T-helper 1 cell treated with Interleukin-12 subunit alpha and Interleukin-12 subunit beta and Interleukin-4 antibody, amounts not matched to agents 30 ng/mL and 1 ng/mL, for 36 hours (primary cell): ENCODE results near the gene GNAS. TPM values are rescaled to one million over a fixed set of nuclear protein-coding genes. Genes with fewer than 3 reads are reported as not detected.

Experiments used
- intact Hi-C: fragments of 100-400 bp; cut with micrococcal nuclease; formaldehyde crosslinking; loops from one replicate; pipeline ENCODE4 v1.15.1; 2024
- total RNA-seq: library from RNA; stranded (reverse); gene quantifications from 2 replicates; pipeline ENCODE4 v1.2.3, GENCODE V29; 2022

GNAS gene
- total RNA-seq, 1 donor from 2014 or later = 675 TPM

- intact Hi-C loops = loop anchor here (2.0 to 5.0 kb wide), 2 partner anchors 35 to 616 kb away; no protein-coding TSS in a partner anchor
These were observed 950 bp downstream of the GNAS start for GRCh38 chr20:58853466-58853865.

- intact Hi-C loops = loop anchor here (2.0 to 5.0 kb wide), 2 partner anchors 35 to 617 kb away; no protein-coding TSS in a partner anchor
These were observed 1.6 kb downstream of the GNAS start for GRCh38 chr20:58853976-58854637.

GRCh38 chr20:58854638-58855471 is 2.3 kb downstream of the GNAS start:
- intact Hi-C loops = loop anchor here (5.0 kb wide), 1 partner anchor 618 kb away; no protein-coding TSS in a partner anchor

GRCh38 chr20:58855506-58856389 is 3.2 kb downstream of the GNAS start:
- intact Hi-C loops = no loop called here

- intact Hi-C loops = no loop called here
These were observed 10.7 kb downstream of the GNAS start for GRCh38 chr20:58863044-58863790.

DNA sequence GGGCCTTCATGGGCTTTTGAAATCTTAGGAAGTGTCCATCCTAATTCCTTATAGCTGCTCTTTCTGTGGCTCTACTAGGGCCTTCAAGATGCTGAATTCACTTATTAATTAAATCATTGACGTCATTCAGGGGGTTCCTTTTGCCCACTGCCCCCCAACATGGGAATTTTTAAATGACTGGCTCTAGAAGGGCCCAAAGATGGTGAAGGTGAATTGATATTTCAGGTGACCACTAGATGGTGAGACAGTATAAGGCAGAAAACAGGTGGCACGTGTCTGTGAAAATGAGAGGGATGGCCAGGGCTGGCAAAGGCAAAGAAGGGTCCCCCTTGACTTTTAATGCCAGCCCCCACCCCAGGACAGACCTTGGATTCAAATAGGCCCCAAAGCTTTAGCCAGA is 11.8 kb downstream of the GNAS start:
- intact Hi-C loops = no loop called here

- intact Hi-C loops = loop anchor here (5.0 kb wide), 1 partner anchor 341 kb away; no protein-coding TSS in a partner anchor
These were observed 13.3 kb downstream of the GNAS start for GRCh38 chr20:58865843-58866242.

DNA sequence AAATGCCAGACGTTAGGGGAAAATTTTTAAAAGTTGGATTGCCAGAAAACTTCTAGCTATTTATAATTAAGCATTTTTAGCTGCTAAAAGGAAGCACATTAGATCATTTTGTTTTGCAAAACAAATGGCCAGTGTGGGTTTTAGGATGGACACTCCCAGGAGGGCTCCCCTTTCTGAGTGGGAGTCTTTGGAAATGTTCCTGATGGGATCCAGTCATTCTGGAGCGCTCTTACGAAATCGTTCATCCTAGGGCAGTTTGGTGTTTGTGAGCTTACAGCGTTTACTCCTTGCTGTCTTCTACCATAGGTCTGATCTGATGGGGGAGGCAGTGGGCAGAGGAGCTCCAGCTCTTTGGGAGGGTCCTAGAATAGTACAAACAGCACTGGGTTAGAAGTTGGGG is 14.7 kb downstream of the GNAS start:
- intact Hi-C loops = loop anchor here (5.0 kb wide), 1 partner anchor 340 kb away; no protein-coding TSS in a partner anchor

DNA sequence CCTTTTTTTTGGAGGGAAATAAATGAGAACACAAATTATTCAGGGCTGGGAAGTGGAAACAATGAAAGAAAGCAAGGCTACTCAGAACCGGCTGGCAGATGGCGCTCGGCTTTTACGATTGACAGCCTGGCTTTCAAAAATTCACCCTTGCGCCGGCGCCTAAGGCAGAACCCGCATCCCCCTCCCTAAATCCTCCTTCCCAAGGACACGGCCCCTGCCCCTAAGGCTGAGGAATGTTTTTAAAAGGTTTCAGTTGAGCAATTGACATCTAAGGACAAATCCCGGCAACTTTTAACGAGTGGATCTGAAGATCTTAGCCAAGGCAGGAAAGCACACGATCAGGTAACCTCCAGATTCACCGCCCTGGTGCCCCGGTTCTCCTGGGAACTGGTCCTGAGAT is 16.3 kb downstream of the GNAS start:
- intact Hi-C loops = loop anchor here (5.0 kb wide), 1 partner anchor 339 kb away; no protein-coding TSS in a partner anchor

DNA sequence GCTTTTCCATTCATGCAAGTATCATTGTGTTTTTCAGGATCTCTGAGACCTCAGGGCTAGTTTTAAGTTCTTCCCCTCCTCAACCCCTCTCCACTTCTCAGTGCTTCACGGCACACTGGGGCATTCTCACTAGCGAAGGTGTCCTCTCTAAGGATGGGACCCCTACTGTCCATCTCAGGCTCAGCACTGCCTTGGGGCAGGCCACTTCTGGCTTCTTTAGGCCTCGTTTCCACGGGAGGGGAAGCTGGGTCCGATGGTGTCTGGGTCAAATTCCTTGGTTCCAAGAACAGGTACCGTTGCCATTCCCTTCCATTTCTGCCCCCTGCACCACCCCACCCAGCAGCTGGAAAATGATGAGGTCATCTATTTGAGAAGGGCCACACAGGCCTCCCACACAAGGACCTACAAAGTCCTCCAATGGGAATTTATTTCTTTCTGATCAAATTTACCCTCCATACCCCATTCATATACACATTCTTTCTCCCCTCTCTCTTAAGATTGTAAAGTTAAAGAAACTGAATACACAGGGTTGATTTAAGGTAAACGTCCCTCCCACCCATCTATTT is 17.2 kb downstream of the GNAS start:
- intact Hi-C loops = loop anchor here (1.0 to 5.0 kb wide), 7 partner anchors 112 to 627 kb away; partner anchors contain the start of genes ATP5F1E and NELFCD

- intact Hi-C loops = loop anchor here (1.0 to 5.0 kb wide), 6 partner anchors 111 to 626 kb away; partner anchors contain the start of genes ATP5F1E and NELFCD
These were observed 17.9 kb downstream of the GNAS start for GRCh38 chr20:58870293-58871014.

GRCh38 chr20:58871533-58872102 is 19.1 kb downstream of the GNAS start:
- intact Hi-C loops = loop anchor here (2.0 to 5.0 kb wide), 2 partner anchors 161 to 215 kb away; partner anchors contain the start of gene ATP5F1E

GRCh38 chr20:58874469-58874868 is 22.0 kb downstream of the GNAS start:
- intact Hi-C loops = loop anchor here (5.0 kb wide), 1 partner anchor 158 kb away; the partner anchor contains the start of gene ATP5F1E

- intact Hi-C loops = no loop called here
These were observed 22.6 kb downstream of the GNAS start for GRCh38 chr20:58875111-58875510.

DNA sequence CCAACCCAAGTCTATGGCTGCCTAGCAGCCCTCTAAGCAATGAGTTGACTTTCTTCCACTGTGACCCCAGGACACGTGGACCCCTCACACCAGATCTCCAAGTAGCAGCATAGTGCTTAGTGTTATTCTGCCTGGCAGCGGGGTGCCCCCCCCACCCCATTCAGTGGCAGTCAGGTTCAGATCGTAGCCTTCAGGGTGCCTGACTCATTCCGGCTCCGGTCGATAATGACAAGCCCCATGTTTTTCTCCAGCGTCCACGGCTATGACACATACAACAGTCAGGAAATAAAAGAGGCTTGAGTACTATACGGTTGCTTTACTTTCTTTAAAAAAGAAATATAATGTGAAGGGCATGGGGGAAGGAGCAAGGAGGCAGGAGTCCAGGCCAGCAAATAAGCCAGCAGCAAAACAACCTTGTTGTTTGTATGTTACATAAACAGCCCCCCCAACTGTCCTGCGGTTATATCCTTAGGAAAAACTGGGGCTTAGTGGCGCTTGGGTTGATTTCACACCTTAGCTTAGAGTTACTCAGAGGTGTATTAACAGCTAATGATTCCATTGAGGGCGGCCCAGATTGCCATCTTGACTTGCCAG is 23.1 kb downstream of the GNAS start:
- intact Hi-C loops = no loop called here

DNA sequence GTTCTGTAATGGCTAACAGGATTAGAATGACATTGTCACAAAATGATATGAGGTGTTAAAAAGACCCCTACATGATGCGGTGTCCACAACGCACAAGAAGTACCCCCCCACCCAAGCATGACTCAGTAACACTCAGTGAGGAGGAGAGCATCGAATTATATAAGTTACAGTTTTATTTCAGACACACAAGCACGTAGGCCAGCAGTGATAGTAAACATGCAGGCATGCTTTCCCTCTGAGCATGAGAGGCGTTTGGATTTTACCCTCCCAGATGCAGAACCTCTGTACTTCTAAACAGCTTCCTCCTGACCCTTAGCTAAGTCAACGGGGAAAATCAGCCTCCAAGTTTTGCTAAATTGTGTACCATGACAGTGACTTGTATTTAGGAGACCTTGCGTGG is 23.9 kb downstream of the GNAS start:
- intact Hi-C loops = no loop called here

DNA sequence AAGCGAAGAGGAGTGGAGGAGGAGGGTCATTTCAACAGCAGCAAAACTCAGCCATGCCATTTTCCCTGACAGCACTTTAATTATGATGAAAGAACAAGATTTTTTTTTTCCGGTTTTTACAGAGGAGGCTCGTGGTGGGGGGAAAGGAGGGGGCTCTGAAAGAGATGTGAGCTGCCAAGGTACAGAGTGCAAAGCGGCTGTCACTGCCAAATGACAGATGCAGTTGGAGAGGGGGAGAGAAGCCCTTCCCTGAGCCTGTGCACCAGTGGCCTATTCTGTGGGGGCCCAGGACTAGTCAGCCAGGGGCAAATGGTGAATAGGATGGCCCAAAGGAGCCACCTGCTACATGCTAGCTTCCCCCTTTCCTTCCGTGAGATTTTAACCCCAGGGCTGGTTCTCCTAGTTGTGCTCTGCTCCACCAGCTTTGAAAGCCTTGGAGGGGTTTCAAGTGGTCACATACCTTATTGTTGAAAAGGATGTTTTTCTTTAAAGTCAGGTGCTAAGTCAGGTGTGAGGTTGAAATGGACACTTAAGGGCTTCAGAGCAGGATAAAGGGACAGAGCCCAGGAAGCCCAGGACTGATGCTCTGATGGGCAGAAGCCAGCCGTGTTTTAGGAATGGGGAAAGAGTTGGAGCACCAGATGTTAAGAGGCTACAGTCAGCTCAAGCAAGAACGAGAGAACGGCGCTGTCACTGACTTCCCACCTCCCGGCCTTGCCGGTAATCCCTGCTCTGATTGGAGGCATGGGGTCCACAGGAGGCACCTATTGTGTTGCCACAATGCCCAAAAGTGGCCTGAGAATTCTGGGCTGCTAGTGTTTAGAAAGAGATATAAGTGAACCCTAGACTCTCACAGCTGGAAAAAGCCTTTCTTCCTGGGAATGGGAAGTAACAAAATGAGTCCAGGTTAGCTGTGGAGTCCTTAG is 24.8 kb downstream of the GNAS start:
- intact Hi-C loops = no loop called here
